ENCODE measurements around the gene TUT1. TPM values are rescaled to one million over a fixed set of nuclear protein-coding genes. Genes with fewer than 3 reads are reported as not detected.
A peak's percentile ranks its signal among the peaks of the same experiment; 100 is the strongest.

The TUT1 gene
- total RNA-seq, 1 experiment from 2014 or later = 20.7 TPM

- DNase-seq = no peak
Observed at GRCh38 chr11:62601122-62601371, 9.7 kb upstream of the TUT1 start.

More at GRCh38 chr11:62601122-62601371, 9.7 kb upstream of the TUT1 start:
- Histone ChIP-seq H3K14ac (ENCODE audit: insufficient read depth, low read length) (peak overlapping the region; percentile 96), H2AK5ac (ENCODE audit: insufficient read length, low read length) (no peak overlapping the region), H4K91ac (ENCODE audit: insufficient read length, low read depth, low read length) (peak overlapping the region; percentile 32), H3K56ac (ENCODE audit: insufficient read length, low read depth, low read length) (no peak overlapping the region), H2AFZ (ENCODE audit: low read length) (no peak overlapping the region), H2BK20ac (ENCODE audit: low read depth, low read length, poor library complexity, severe bottlenecking) (no peak overlapping the region), H2BK5ac (ENCODE audit: insufficient read length, low read length) (no peak overlapping the region), H4K5ac (ENCODE audit: insufficient read length, low read depth, low read length) (no peak overlapping the region), H3K23ac (ENCODE audit: insufficient read length, low read depth, low read length) (no peak overlapping the region), H3K4ac (ENCODE audit: low read depth, low read length) (peak overlapping the region; percentile 59; the same call in 1 of the 2 replicates), H3K9me3 (ENCODE audit: control insufficient read depth, low read depth, low read length) (no peaks in the 10 kb centered on the region), H2BK12ac (ENCODE audit: insufficient read length, low read depth, low read length) (no peak overlapping the region), H3K18ac (ENCODE audit: insufficient read length, low read depth, low read length) (peak overlapping the region; percentile 69), H3K79me2 (ENCODE audit: insufficient read depth, low read length) (no peaks in the 10 kb centered on the region; the same call in 1 of the 2 replicates), H3K23me2 (ENCODE audit: insufficient read length, low read depth, low read length, poor library complexity, severe bottlenecking) (peaks cover 4% of the 10 kb centered on the region), H3T11ph (ENCODE audit: low read length) (no peak overlapping the region), H3K4me2 (ENCODE audit: insufficient read depth, insufficient read length, low read length) (peak overlapping the region; percentile 71), H3K4me1 (ENCODE audit: insufficient read depth, low read length) (peaks cover 8% of the 10 kb centered on the region), H2BK15ac (ENCODE audit: low read depth, low read length) (no peak overlapping the region), H2BK120ac (ENCODE audit: low read depth, low read length, poor library complexity, severe bottlenecking) (no peak overlapping the region), H3K9ac (ENCODE audit: extremely low read depth, insufficient read length, low read length) (peak overlapping the region; percentile 84), H3K27ac (ENCODE audit: insufficient read length, low read depth, low read length) (no peak overlapping the region), H3K27me3 (ENCODE audit: insufficient read depth, low read length) (peaks cover 12% of the 10 kb centered on the region; the same call in 1 of the 2 replicates), H4K8ac (replicated peaks; ENCODE audit: insufficient read length, low read depth, low read length) (no peak overlapping the region), H3K79me1 (ENCODE audit: insufficient read depth, low read depth, low read length, poor library complexity, severe bottlenecking) (no peaks in the 10 kb centered on the region), H4K20me1 (ENCODE audit: control insufficient read depth, insufficient read depth, insufficient read length) (peaks cover 2% of the 10 kb centered on the region)
- peaks cover 42 to 57% of the 10 kb centered on the region in 2 experiments for H3K4me1 Mint-ChIP-seq
- H3K4me3 Mint-ChIP-seq = peak overlapping the region; percentile 90 to 93
- WGBS (ENCODE audit: extremely low coverage, insufficient read length, low lambda C conversion rate) = no CpG with 5 or more reads among the region's 30 CpGs
- no peaks in the 10 kb centered on the region for H3K9me3 Mint-ChIP-seq
- peak overlapping the region in 2 of 3 experiments; percentile 84 to 86; a peak in 3 of 7 replicates for H3K27ac Mint-ChIP-seq
- no peak for TF ChIP-seq CTCF (conservative IDR thresholded peaks at IDR 0.05)
- H3K27me3 Mint-ChIP-seq (ENCODE audit: low read depth) = peaks cover 34% of the 10 kb centered on the region
- H3K36me3 Mint-ChIP-seq (ENCODE audit: insufficient read depth in 1 of 3, low read depth in 3 of 3) = peaks cover 50 to 57% (median 52%) of the 10 kb centered on the region in 3 experiments

Measured in H9 (cell line).